ENCODE results near the gene ST14.

ST14 gene

GRCh38 chr11:130189492-130190210 is 30.1 kb downstream of the ST14 start:
- Histone ChIP-seq H3K27ac (replicated peaks) (no peak overlapping the region), H3K27me3 (ENCODE audit: insufficient read depth, poor library complexity, severe bottlenecking) (no peaks in the 10 kb centered on the region), H3K4me3 (replicated peaks; ENCODE audit: insufficient read depth, low read length) (no peak overlapping the region)
- DNase-seq (ENCODE audit: low read depth in 1 of 2, low spot score in 1 of 2), result no peak
- TF ChIP-seq SPI1 (IDR thresholded peaks at IDR 0.05; ENCODE audit: borderline replicate concordance, low read depth) (no peak), GABPA (IDR thresholded peaks at IDR 0.05; ENCODE audit: low read depth) (no peak), REST (IDR thresholded peaks at IDR 0.05; ENCODE audit: insufficient replicate concordance, low read depth) (no peak), CTCF (IDR thresholded peaks at IDR 0.05; ENCODE audit: insufficient read depth, low read length) (no peak), POLR2AphosphoS5 (IDR thresholded peaks at IDR 0.05; ENCODE audit: low read depth) (no peak)

GRCh38 chr11:130190371-130190881 is 30.8 kb downstream of the ST14 start:
- no peak for TF ChIP-seq SPI1 (IDR thresholded peaks at IDR 0.05; ENCODE audit: borderline replicate concordance, low read depth)
- no peak for TF ChIP-seq REST (IDR thresholded peaks at IDR 0.05; ENCODE audit: insufficient replicate concordance, low read depth)
- DNase-seq (ENCODE audit: low read depth in 1 of 2, low spot score in 1 of 2), result no peak
- Histone ChIP-seq H3K4me3 (replicated peaks; ENCODE audit: insufficient read depth, low read length) (no peak overlapping the region), H3K27me3 (ENCODE audit: insufficient read depth, poor library complexity, severe bottlenecking) (no peaks in the 10 kb centered on the region), H3K27ac (replicated peaks) (no peak overlapping the region)

- no peak for DNase-seq (ENCODE audit: low read depth in 1 of 2, low spot score in 1 of 2)
- Histone ChIP-seq H3K27ac (replicated peaks) (no peak overlapping the region), H3K27me3 (ENCODE audit: insufficient read depth, poor library complexity, severe bottlenecking) (no peaks in the 10 kb centered on the region), H3K4me3 (replicated peaks; ENCODE audit: insufficient read depth, low read length) (no peak overlapping the region)
- no peak for TF ChIP-seq REST (IDR thresholded peaks at IDR 0.05; ENCODE audit: insufficient replicate concordance, low read depth)
- TF ChIP-seq CTCF (IDR thresholded peaks at IDR 0.05; ENCODE audit: insufficient read depth, low read length), result no peak
- no peak for TF ChIP-seq SPI1 (IDR thresholded peaks at IDR 0.05; ENCODE audit: borderline replicate concordance, low read depth)
- TF ChIP-seq POLR2AphosphoS5 (IDR thresholded peaks at IDR 0.05; ENCODE audit: low read depth), result no peak
- no peak for TF ChIP-seq GABPA (IDR thresholded peaks at IDR 0.05; ENCODE audit: low read depth)
These were observed 32.3 kb downstream of the ST14 start for GRCh38 chr11:130191896-130192295.
